HG03575 (cell line): ENCODE results near the gene TRIM75.
"Not testable (repeated sequence)": the region's sequence is repeated elsewhere in the genome, so short reads cannot be mapped to it uniquely, and the experiment has no call there.

ENCODE experiments used
- ATAC-seq: cut with Tn5 transposase; IDR thresholded peaks from one replicate; pipeline ENCODE4 v1.9.1; 2021; ENCODE audit not compliant: unreplicated experiment, insufficient number of reproducible peaks, low FRiP score; ENCODE audit errors: extremely low read depth

Gene TRIM75

GRCh38 chr4:165070560-165070959 is 16.9 kb downstream of the TRIM75 start:
- ATAC-seq: no peak

GRCh38 chr4:165073346-165073745 is 19.7 kb downstream of the TRIM75 start:
- ATAC-seq: not testable (repeated sequence)

- no peak for ATAC-seq
Observed at GRCh38 chr4:165077034-165077578, 23.4 kb downstream of the TRIM75 start.

GRCh38 chr4:165079476-165079875 is 25.8 kb downstream of the TRIM75 start:
- no peak for ATAC-seq

GRCh38 chr4:165084787-165085186 is 31.1 kb downstream of the TRIM75 start:
- not testable (repeated sequence) for ATAC-seq

- no peak for ATAC-seq
Observed at GRCh38 chr4:165085946-165086345, 32.3 kb downstream of the TRIM75 start.

- ATAC-seq: no peak
Observed at GRCh38 chr4:165088366-165088765, 34.7 kb downstream of the TRIM75 start.

GRCh38 chr4:165092187-165092586 is 38.5 kb downstream of the TRIM75 start:
- ATAC-seq: not testable (repeated sequence)

GRCh38 chr4:165094873-165095272 is 41.2 kb downstream of the TRIM75 start:
- no peak for ATAC-seq

- ATAC-seq: no peak
Observed at GRCh38 chr4:165095291-165095690, 41.6 kb downstream of the TRIM75 start.

GRCh38 chr4:165096776-165097175 is 43.1 kb downstream of the TRIM75 start:
- ATAC-seq: no peak

GRCh38 chr4:165101641-165102040 is 48.0 kb downstream of the TRIM75 start:
- ATAC-seq: no peak

GRCh38 chr4:165106518-165106917 is 52.9 kb downstream of the TRIM75 start:
- no peak for ATAC-seq
